Measurements from ENCODE around the gene KRT36.

DNA sequence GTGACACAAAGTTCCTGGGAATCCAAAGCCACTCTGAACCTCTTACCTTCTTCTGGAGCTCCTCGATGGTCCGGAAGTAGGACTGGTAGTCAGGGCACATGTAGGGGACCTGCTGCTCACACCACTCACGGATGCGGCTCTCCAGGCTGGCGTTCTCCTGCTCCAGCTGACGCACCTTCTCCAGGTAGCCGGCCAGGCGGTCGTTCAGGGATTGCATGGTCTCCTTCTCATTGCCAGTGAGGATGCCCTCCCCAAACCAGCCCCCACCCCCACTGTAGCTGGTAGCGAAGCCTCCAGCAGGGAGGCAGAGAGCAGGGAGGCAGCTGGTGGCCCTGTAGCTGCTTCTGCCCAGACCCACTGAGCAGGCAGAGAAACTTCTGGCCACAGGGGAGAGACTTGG is 9.1 kb downstream of the KRT36 start:
- TF ChIP-seq, protein P1, sequence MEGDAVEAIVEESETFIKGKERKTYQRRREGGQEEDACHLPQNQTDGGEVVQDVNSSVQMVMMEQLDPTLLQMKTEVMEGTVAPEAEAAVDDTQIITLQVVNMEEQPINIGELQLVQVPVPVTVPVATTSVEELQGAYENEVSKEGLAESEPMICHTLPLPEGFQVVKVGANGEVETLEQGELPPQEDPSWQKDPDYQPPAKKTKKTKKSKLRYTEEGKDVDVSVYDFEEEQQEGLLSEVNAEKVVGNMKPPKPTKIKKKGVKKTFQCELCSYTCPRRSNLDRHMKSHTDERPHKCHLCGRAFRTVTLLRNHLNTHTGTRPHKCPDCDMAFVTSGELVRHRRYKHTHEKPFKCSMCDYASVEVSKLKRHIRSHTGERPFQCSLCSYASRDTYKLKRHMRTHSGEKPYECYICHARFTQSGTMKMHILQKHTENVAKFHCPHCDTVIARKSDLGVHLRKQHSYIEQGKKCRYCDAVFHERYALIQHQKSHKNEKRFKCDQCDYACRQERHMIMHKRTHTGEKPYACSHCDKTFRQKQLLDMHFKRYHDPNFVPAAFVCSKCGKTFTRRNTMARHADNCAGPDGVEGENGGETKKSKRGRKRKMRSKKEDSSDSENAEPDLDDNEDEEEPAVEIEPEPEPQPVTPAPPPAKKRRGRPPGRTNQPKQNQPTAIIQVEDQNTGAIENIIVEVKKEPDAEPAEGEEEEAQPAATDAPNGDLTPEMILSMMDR (IDR thresholded peaks at IDR 0.05) = no peak
- no peak for TF ChIP-seq POLR2A (IDR thresholded peaks at IDR 0.05)
